Testis (tissue), 2 donors: ENCODE measurements around the gene HDHD3.

Experiments
- CTCF ChIP-seq, 3 experiments: fragments of 450-650 bp in 2 of 3; fragments of 200-600 bp in 1 of 3; sonication (generic) in 1 of 3; IDR thresholded peaks; one replicate each; pipeline ENCODE4 v1.5.1; 2016 to 2019; ENCODE audit warnings: antibody characterized with exemption in 3 of 3, mild to moderate bottlenecking in 2 of 3, moderate library complexity in 1 of 3
- POLR2A ChIP-seq: fragments of 450-650 bp; IDR thresholded peaks from one replicate; pipeline ENCODE4 v1.6.1; 2017; ENCODE audit warnings: antibody characterized with exemption, mild to moderate bottlenecking, moderate library complexity

GRCh38 chr9:113388833-113389232, 12.0 kb upstream of the HDHD3 start:
- TF ChIP-seq CTCF (IDR thresholded peaks at IDR 0.05) (no peak), POLR2A (no peak)
